SK-N-SH (cell line): ENCODE data around the gene TSPAN4.

ENCODE experiments used
- EP300 ChIP-seq, 2 experiments: IDR thresholded peaks; 2 replicates each; pipeline versions ENCODE4 v1.4.0 to v1.6.1; 2012; ENCODE audit warnings: borderline replicate concordance in 1 of 2, low read depth in 1 of 2, low read length in 1 of 2
- TF ChIP-seq, protein P1 (sequence below): IDR thresholded peaks from 2 replicates; pipeline ENCODE4 v1.4.0; 2012; ENCODE audit warnings: low read depth
- TF ChIP-seq, protein P2 (sequence below): fragments of 200-600 bp; sonication (generic); IDR thresholded peaks from 2 replicates; pipeline ENCODE4 v1.6.1; 2017; ENCODE audit warnings: antibody characterized with exemption, mild to moderate bottlenecking, moderate library complexity
- TF ChIP-seq, protein P3 (sequence below): fragments of 150-350 bp; IDR thresholded peaks from 2 replicates; pipeline ENCODE4 v1.6.1; 2016; ENCODE audit warnings: mild to moderate bottlenecking, low read depth, low read length

DNA sequence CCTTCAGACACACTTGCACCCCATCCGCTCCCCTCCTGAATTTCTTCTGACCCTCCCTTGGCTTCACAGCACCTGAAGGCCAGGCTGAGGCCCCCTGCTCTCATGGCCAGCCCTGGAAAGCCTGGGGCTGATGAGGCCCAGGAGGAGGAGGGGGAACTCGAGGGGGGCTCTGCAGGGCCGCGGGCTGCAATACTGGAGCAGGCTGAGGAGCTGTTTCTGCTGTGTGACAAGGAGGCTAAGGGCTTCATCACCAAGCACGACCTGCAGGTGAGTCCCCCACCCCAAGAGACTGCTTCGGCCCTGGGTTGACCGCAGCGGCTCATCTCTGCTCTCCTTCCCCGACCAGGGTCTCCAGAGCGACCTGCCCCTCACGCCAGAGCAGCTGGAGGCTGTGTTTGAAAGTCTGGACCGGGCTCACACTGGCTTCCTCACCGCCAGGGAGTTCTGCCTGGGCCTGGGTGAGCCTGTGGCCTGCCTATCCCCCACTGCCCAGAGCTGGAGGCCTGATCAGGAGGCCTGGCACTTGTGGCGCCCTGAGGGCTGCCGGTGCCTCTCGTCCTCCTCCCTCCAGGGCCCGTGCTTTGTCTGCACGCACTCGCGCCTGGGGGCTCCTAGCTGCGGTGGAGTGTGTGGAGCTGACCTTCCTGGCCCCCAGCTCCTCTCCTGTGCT, 14.0 kb upstream of the TSPAN4 start:
- TF ChIP-seq EP300 (IDR thresholded peaks at IDR 0.05; ENCODE audit: borderline replicate concordance in 1 of 2, low read depth in 1 of 2, low read length in 1 of 2): no peak
- TF ChIP-seq, protein P1, sequence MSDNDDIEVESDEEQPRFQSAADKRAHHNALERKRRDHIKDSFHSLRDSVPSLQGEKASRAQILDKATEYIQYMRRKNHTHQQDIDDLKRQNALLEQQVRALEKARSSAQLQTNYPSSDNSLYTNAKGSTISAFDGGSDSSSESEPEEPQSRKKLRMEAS: no peak
- TF ChIP-seq, protein P2, sequence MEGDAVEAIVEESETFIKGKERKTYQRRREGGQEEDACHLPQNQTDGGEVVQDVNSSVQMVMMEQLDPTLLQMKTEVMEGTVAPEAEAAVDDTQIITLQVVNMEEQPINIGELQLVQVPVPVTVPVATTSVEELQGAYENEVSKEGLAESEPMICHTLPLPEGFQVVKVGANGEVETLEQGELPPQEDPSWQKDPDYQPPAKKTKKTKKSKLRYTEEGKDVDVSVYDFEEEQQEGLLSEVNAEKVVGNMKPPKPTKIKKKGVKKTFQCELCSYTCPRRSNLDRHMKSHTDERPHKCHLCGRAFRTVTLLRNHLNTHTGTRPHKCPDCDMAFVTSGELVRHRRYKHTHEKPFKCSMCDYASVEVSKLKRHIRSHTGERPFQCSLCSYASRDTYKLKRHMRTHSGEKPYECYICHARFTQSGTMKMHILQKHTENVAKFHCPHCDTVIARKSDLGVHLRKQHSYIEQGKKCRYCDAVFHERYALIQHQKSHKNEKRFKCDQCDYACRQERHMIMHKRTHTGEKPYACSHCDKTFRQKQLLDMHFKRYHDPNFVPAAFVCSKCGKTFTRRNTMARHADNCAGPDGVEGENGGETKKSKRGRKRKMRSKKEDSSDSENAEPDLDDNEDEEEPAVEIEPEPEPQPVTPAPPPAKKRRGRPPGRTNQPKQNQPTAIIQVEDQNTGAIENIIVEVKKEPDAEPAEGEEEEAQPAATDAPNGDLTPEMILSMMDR: no peak
- TF ChIP-seq, protein P3, sequence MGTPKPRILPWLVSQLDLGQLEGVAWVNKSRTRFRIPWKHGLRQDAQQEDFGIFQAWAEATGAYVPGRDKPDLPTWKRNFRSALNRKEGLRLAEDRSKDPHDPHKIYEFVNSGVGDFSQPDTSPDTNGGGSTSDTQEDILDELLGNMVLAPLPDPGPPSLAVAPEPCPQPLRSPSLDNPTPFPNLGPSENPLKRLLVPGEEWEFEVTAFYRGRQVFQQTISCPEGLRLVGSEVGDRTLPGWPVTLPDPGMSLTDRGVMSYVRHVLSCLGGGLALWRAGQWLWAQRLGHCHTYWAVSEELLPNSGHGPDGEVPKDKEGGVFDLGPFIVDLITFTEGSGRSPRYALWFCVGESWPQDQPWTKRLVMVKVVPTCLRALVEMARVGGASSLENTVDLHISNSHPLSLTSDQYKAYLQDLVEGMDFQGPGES: no peak
